Prostate gland (tissue), 2 donors: ENCODE results near the gene HNRNPA1.

ENCODE experiments used
- POLR2A ChIP-seq: fragments of 450-650 bp; IDR thresholded peaks from one replicate; pipeline ENCODE4 v1.6.1; 2016; ENCODE audit warnings: antibody characterized with exemption, mild to moderate bottlenecking
- POLR2AphosphoS5 ChIP-seq: sonication (generic); formaldehyde crosslinking; IDR thresholded peaks from one replicate; pipeline ENCODE4 v1.6.1; 2017; ENCODE audit warnings: antibody characterized with exemption
- TF ChIP-seq, protein P1 (sequence below), 4 experiments: fragments of 200-600 bp in 2 of 4; fragments of 450-650 bp in 2 of 4; sonication (generic) in 2 of 4; IDR thresholded peaks; 1 replicate in 3 of 4; 2 replicates in 1 of 4; pipeline ENCODE4 v1.5.1; 2016 to 2019; ENCODE audit warnings: antibody characterized with exemption in 4 of 4, mild to moderate bottlenecking in 2 of 4, moderate library complexity in 2 of 4

GRCh38 chr12:54240971-54241588 lies 39.4 kb upstream of the HNRNPA1 start:
- TF ChIP-seq POLR2A, result no peak
- TF ChIP-seq, protein P1, sequence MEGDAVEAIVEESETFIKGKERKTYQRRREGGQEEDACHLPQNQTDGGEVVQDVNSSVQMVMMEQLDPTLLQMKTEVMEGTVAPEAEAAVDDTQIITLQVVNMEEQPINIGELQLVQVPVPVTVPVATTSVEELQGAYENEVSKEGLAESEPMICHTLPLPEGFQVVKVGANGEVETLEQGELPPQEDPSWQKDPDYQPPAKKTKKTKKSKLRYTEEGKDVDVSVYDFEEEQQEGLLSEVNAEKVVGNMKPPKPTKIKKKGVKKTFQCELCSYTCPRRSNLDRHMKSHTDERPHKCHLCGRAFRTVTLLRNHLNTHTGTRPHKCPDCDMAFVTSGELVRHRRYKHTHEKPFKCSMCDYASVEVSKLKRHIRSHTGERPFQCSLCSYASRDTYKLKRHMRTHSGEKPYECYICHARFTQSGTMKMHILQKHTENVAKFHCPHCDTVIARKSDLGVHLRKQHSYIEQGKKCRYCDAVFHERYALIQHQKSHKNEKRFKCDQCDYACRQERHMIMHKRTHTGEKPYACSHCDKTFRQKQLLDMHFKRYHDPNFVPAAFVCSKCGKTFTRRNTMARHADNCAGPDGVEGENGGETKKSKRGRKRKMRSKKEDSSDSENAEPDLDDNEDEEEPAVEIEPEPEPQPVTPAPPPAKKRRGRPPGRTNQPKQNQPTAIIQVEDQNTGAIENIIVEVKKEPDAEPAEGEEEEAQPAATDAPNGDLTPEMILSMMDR (IDR thresholded peaks at IDR 0.05), result no peak
- TF ChIP-seq POLR2AphosphoS5, result no peak
